NCI-H510A (cell line): ENCODE data around the gene SEMA4D.

Source experiments
- DNase-seq: peaks from one replicate; lab custom pipeline; 2025; lab: John Stamatoyannopoulos, UW

SEMA4D gene

GRCh38 chr9:89313842-89314241 lies 184.1 kb downstream of the SEMA4D start:
- DNase-seq: no peak

GRCh38 chr9:89312222-89312571 lies 185.7 kb downstream of the SEMA4D start:
- no peak for DNase-seq

GRCh38 chr9:89311346-89312221 lies 186.3 kb downstream of the SEMA4D start:
- no peak for DNase-seq
